ENCODE data around the gene DDX39A.

DNA sequence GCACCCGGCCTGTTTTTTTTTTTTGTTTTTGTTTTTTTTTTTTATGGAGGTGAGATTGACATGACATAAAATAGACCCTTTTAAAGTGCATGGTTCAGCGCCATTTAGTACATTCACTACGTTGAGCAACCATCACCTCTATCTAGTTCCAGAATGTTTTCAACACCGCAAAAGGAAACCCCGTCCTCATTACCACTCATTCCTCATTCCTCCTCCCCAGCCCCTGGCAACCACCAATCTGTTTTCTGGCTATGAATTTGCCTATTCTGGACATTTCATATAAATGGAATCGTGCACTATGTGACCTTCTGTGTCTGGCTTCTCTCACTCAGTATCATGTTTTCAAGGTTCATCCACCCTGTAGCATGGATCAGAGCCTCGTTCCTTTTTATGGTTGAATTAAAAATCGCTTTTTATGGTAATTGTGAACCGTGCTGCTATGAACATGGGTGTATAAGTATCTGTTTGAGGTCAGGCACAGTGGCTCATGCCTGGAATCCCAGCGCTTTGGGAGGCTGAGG is 47.8 kb downstream of the DDX39A start:
- TF ChIP-seq, protein P1, sequence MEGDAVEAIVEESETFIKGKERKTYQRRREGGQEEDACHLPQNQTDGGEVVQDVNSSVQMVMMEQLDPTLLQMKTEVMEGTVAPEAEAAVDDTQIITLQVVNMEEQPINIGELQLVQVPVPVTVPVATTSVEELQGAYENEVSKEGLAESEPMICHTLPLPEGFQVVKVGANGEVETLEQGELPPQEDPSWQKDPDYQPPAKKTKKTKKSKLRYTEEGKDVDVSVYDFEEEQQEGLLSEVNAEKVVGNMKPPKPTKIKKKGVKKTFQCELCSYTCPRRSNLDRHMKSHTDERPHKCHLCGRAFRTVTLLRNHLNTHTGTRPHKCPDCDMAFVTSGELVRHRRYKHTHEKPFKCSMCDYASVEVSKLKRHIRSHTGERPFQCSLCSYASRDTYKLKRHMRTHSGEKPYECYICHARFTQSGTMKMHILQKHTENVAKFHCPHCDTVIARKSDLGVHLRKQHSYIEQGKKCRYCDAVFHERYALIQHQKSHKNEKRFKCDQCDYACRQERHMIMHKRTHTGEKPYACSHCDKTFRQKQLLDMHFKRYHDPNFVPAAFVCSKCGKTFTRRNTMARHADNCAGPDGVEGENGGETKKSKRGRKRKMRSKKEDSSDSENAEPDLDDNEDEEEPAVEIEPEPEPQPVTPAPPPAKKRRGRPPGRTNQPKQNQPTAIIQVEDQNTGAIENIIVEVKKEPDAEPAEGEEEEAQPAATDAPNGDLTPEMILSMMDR (IDR thresholded peaks at IDR 0.05), result no peak
- TF ChIP-seq EZH2 (IDR thresholded peaks at IDR 0.05) (no peak), EZH2phosphoT487 (IDR thresholded peaks at IDR 0.05) (no peak)

All from neural progenitor cell (in vitro differentiated cells).